NCI-H2196 treated with DMSO at 0.1 percent for 48 hours (cell line): Measurements from ENCODE around the gene KRTAP4-8.
"Not testable (repeated sequence)": the region's sequence is repeated elsewhere in the genome, so short reads cannot be mapped to it uniquely, and the experiment has no call there.

Source experiments
- DNase-seq: peaks from one replicate; lab custom pipeline; 2025; ENCODE audit not compliant: unreplicated experiment; lab: John Stamatoyannopoulos, UW

Gene KRTAP4-8

GRCh38 chr17:41098042-41098441 is at the start of gene KRTAP4-8:
KRTAP4-8 (minus strand) TSS chr17:41098142; CDS start chr17:41098084, 58 bp downstream.
- no peak for DNase-seq

GRCh38 chr17:41145261-41145660 is 47.3 kb upstream of the KRTAP4-8 start:
- DNase-seq, result no peak

- no peak for DNase-seq
Measured at GRCh38 chr17:41144846-41145245, 46.9 kb upstream of the KRTAP4-8 start.

- no peak for DNase-seq
Measured at GRCh38 chr17:41141361-41141760, 43.4 kb upstream of the KRTAP4-8 start.

GRCh38 chr17:41140360-41141131 is 42.6 kb upstream of the KRTAP4-8 start, which contains the start of gene KRTAP4-6:
KRTAP4-6 (minus strand) TSS chr17:41140544; CDS start chr17:41140487, 57 bp downstream.
- no peak for DNase-seq

GRCh38 chr17:41139865-41140264 is 41.9 kb upstream of the KRTAP4-8 start:
- DNase-seq, result not testable (repeated sequence)

- DNase-seq, result no peak
Measured at GRCh38 chr17:41133880-41134735, 36.2 kb upstream of the KRTAP4-8 start.

- DNase-seq, result no peak
Measured at GRCh38 chr17:41131979-41132378, 34.0 kb upstream of the KRTAP4-8 start.

- DNase-seq, result no peak
Measured at GRCh38 chr17:41127371-41127770, 29.4 kb upstream of the KRTAP4-8 start.

- DNase-seq, result no peak
Measured at GRCh38 chr17:41126412-41126811, 28.5 kb upstream of the KRTAP4-8 start.

GRCh38 chr17:41125064-41125463 is 27.1 kb upstream of the KRTAP4-8 start:
- no peak for DNase-seq

GRCh38 chr17:41123991-41124371 is 26.0 kb upstream of the KRTAP4-8 start, which contains the start of gene KRTAP4-12:
KRTAP4-12 (minus strand) TSS chr17:41124182; CDS start chr17:41124122, 60 bp downstream.
- not testable (repeated sequence) for DNase-seq

- not testable (repeated sequence) for DNase-seq
Measured at GRCh38 chr17:41123292-41123990, 25.5 kb upstream of the KRTAP4-8 start.

- DNase-seq, result no peak
Measured at GRCh38 chr17:41121742-41122141, 23.8 kb upstream of the KRTAP4-8 start.

- DNase-seq, result not testable (repeated sequence)
Measured at GRCh38 chr17:41119696-41120690, 22.1 kb upstream of the KRTAP4-8 start.

GRCh38 chr17:41118721-41119120 is 20.8 kb upstream of the KRTAP4-8 start:
- DNase-seq, result no peak

- DNase-seq, result not testable (repeated sequence)
Measured at GRCh38 chr17:41117846-41118386, 20.0 kb upstream of the KRTAP4-8 start, which contains the start of gene KRTAP4-11. KRTAP4-11 (minus strand) TSS chr17:41118373; CDS start chr17:41118315, 58 bp downstream.

GRCh38 chr17:41116297-41116696 is 18.4 kb upstream of the KRTAP4-8 start:
- DNase-seq, result no peak

- no peak for DNase-seq
Measured at GRCh38 chr17:41111151-41111885, 13.4 kb upstream of the KRTAP4-8 start.
